ENCODE measurements around the gene SPSB3. TPM values are rescaled to one million over a fixed set of nuclear protein-coding genes. Genes with fewer than 3 reads are reported as not detected.

Gene SPSB3
- total and polyA plus RNA-seq, 2 of the 4 experiments (the other 2 are of a cell fraction) = 9.1 to 30.8 TPM

GRCh38 chr16:1734123-1734522 is 48.2 kb downstream of the SPSB3 start:
- no peak overlapping the region for H3K9ac ChIP-seq (ENCODE audit: low read depth, low read length)
- H2AK9ac ChIP-seq (replicated peaks; ENCODE audit: low read depth, low read length, poor library complexity) = no peak overlapping the region
- H3K9me1 ChIP-seq (ENCODE audit: insufficient read depth, low read length) = peaks cover 2% of the 10 kb centered on the region; the same call in 1 of the 2 replicates
- H3K18ac ChIP-seq (ENCODE audit: low read depth, low read length) = no peak overlapping the region
- H2AK5ac ChIP-seq (ENCODE audit: low read depth, low read length) = no peak overlapping the region
- peaks cover 19 to 48% of the 10 kb centered on the region in 2 experiments; a peak in 3 of 4 replicates for H3K79me1 ChIP-seq (ENCODE audit: low read depth in 1 of 2, low read length in 2 of 2)
- H2BK15ac ChIP-seq (ENCODE audit: low read depth, low read length) = no peak overlapping the region
- no peaks in the 10 kb centered on the region for H3K27me3 ChIP-seq (ENCODE audit: control insufficient read depth, insufficient read depth, low read length)
- TF ChIP-seq CTCF (conservative IDR thresholded peaks at IDR 0.05; ENCODE audit: low read depth, low read length) (no peak), CHD1 (IDR thresholded peaks at IDR 0.05; ENCODE audit: low read depth, low read length) (no peak), BHLHE40 (IDR thresholded peaks at IDR 0.05; ENCODE audit: low read depth, low read length) (no peak), RAD21 (IDR thresholded peaks at IDR 0.05; ENCODE audit: low read length) (no peak), FOS (IDR thresholded peaks at IDR 0.05; ENCODE audit: low read depth, low read length) (no peak), CEBPB (IDR thresholded peaks at IDR 0.05; ENCODE audit: low read depth, low read length) (no peak), RCOR1 (IDR thresholded peaks at IDR 0.05; ENCODE audit: insufficient replicate concordance, low read length) (no peak), MXI1 (IDR thresholded peaks at IDR 0.05; ENCODE audit: borderline replicate concordance, low read depth, low read length) (no peak), MAZ (IDR thresholded peaks at IDR 0.05; ENCODE audit: borderline replicate concordance, low read depth, low read length) (no peak), SMC3 (IDR thresholded peaks at IDR 0.05; ENCODE audit: low read depth, low read length) (no peak), POLR2A (IDR thresholded peaks at IDR 0.05; ENCODE audit: low read depth, low read length) (no peak), RFX5 (IDR thresholded peaks at IDR 0.05; ENCODE audit: low read depth, low read length) (no peak), ELK1 (IDR thresholded peaks at IDR 0.05; ENCODE audit: borderline replicate concordance, low read depth, low read length) (no peak), MAFK (IDR thresholded peaks at IDR 0.05; ENCODE audit: low read depth, low read length) (no peak), NFE2L2 (IDR thresholded peaks at IDR 0.05; ENCODE audit: low read depth, low read length) (no peak), USF2 (IDR thresholded peaks at IDR 0.05; ENCODE audit: low read depth, low read length) (no peak)
- peak overlapping the region; percentile 48 for H2AFZ ChIP-seq (replicated peaks; ENCODE audit: low read length, poor library complexity)
- ATAC-seq (ENCODE audit: low read depth) = no peak
- H4K20me1 ChIP-seq (ENCODE audit: insufficient read depth, low read length) = peaks cover 29% of the 10 kb centered on the region
- H3K36me3 ChIP-seq (ENCODE audit: control insufficient read depth, insufficient read depth, low read length) = peaks cover 50% of the 10 kb centered on the region
- in situ Hi-C loops (cut with MboI; ENCODE audit: low sequenced_read_pairs) (no loop called here), intact Hi-C loops (cut with micrococcal nuclease) (no loop called here), dilution Hi-C loops (cut with HindIII; ENCODE audit: low sequenced_read_pairs, unreplicated experiment) (no loop called here)
- no peak overlapping the region for H3K56ac ChIP-seq (ENCODE audit: extremely low read depth, insufficient read depth, low read length)
- no peak overlapping the region for H2BK20ac ChIP-seq (ENCODE audit: low read depth, low read length)
- ChIA-PET POLR2A (ENCODE audit: unreplicated experiment) (no interaction called here), CTCF (no interaction called here)
- no peaks in the 10 kb centered on the region for H3K4me1 ChIP-seq (ENCODE audit: control insufficient read depth, insufficient read depth, low read length)
- H3K4ac ChIP-seq (ENCODE audit: low read depth, low read length) = no peak overlapping the region
- no peak overlapping the region for H3K27ac ChIP-seq (ENCODE audit: insufficient read depth, low read length)
- H3K4me2 ChIP-seq (ENCODE audit: low read depth, low read length) = no peak overlapping the region
- no peak overlapping the region for H3K23ac ChIP-seq (ENCODE audit: low read depth, low read length)
- WGBS, 2 experiments (ENCODE audit: extremely low coverage in 2 of 2, insufficient read length in 1 of 2) = 96% methylated on average over 20 of the region's 22 CpGs; no CpG with 5 or more reads in 1 of the 2 experiments
- no peak overlapping the region for H3K4me3 ChIP-seq (ENCODE audit: insufficient read depth, low read depth, low read length)
- no peak overlapping the region for H4K91ac ChIP-seq (ENCODE audit: insufficient read depth, low read depth, low read length)
- no TSS peak for BruUV-seq (replicated peaks)
- no peak for DNase-seq
- no peak overlapping the region for H2BK5ac ChIP-seq (ENCODE audit: low read depth, low read length, poor library complexity, severe bottlenecking)
- H2BK120ac ChIP-seq (ENCODE audit: low read depth, low read length) = no peak overlapping the region
- H3K14ac ChIP-seq (replicated peaks; ENCODE audit: low read depth, low read length) = no peak overlapping the region
- no peak overlapping the region for H4K8ac ChIP-seq (ENCODE audit: low read depth in 2 of 2, low read length in 2 of 2)
- H4K5ac ChIP-seq (ENCODE audit: low read depth, low read length) = no peak overlapping the region
- no peaks in the 10 kb centered on the region for H3K9me3 ChIP-seq (ENCODE audit: control insufficient read depth, insufficient read depth, low read length)

All from IMR-90 (cell line).